SK-N-SH treated with all-trans-retinoic acid at 6 μM for 48 hours (cell line): ENCODE data around the gene ZNF829.

ENCODE experiments used
- ATAC-seq: fragments of 200-7000 bp; cut with Tn5 transposase; 3 replicates; pipeline ENCODE4 v1.9.1; 2020; ENCODE audit warnings: mild to moderate bottlenecking, moderate library complexity
- ARNTL ChIP-seq: fragments of 450-650 bp; formaldehyde crosslinking; IDR thresholded peaks from 2 replicates; pipeline ENCODE4 v1.5.0; 2020; ENCODE audit warnings: low read depth, mild to moderate bottlenecking, moderate library complexity, borderline replicate concordance
- CSDC2 ChIP-seq: fragments of 250-450 bp; sonication (Bioruptor Pico); IDR thresholded peaks from 2 replicates; pipeline ENCODE4 v1.5.0; 2020; ENCODE audit warnings: mild to moderate bottlenecking, moderate library complexity
- CSRNP3 ChIP-seq: fragments of 250-450 bp; sonication (Bioruptor Pico); IDR thresholded peaks from 2 replicates; pipeline ENCODE4 v1.5.1; 2021; ENCODE audit warnings: mild to moderate bottlenecking, moderate library complexity
- ESRRG ChIP-seq: fragments of 250-450 bp; sonication (Bioruptor Pico); IDR thresholded peaks from 2 replicates; pipeline ENCODE4 v1.6.1; 2021; ENCODE audit warnings: mild to moderate bottlenecking
- GLIS3 ChIP-seq: fragments of 250-450 bp; sonication (Bioruptor Pico); IDR thresholded peaks from 2 replicates; pipeline ENCODE4 v1.5.0; 2020; ENCODE audit warnings: mild to moderate bottlenecking, moderate library complexity
- POU6F1 ChIP-seq: fragments of 250-450 bp; sonication (Bioruptor Pico); IDR thresholded peaks from 2 replicates; pipeline ENCODE4 v1.8.0; 2021; ENCODE audit warnings: low read depth, mild to moderate bottlenecking, moderate library complexity, borderline replicate concordance
- TOX ChIP-seq: fragments of 250-450 bp; sonication (Bioruptor Pico); IDR thresholded peaks from 2 replicates; pipeline ENCODE4 v1.8.0; 2021; ENCODE audit warnings: mild to moderate bottlenecking, moderate library complexity, borderline replicate concordance
- ZC3H10 ChIP-seq: fragments of 250-450 bp; sonication (Bioruptor Pico); IDR thresholded peaks from 2 replicates; pipeline ENCODE4 v1.5.1; 2021; ENCODE audit warnings: mild to moderate bottlenecking, moderate library complexity
- ZFP30 ChIP-seq: fragments of 450-650 bp; formaldehyde crosslinking; IDR thresholded peaks from 2 replicates; pipeline ENCODE4 v1.5.0; 2022; ENCODE audit warnings: mild to moderate bottlenecking, moderate library complexity
- ZNF565 ChIP-seq: fragments of 450-650 bp; formaldehyde crosslinking; conservative IDR thresholded peaks from 2 replicates; pipeline ENCODE4 v1.5.0; 2020; ENCODE audit warnings: low read depth, mild to moderate bottlenecking, moderate library complexity
- ZNF70 ChIP-seq: fragments of 450-650 bp; formaldehyde crosslinking; IDR thresholded peaks from 2 replicates; pipeline ENCODE4 v1.5.0; 2020; ENCODE audit warnings: mild to moderate bottlenecking, moderate library complexity
- ZNF8 ChIP-seq: fragments of 450-650 bp; formaldehyde crosslinking; IDR thresholded peaks from 2 replicates; pipeline ENCODE4 v1.5.0; 2020; ENCODE audit warnings: mild to moderate bottlenecking, moderate library complexity
- TF ChIP-seq, protein P1 (sequence below): fragments of 250-450 bp; sonication (Bioruptor Pico); IDR thresholded peaks from 2 replicates; pipeline ENCODE4 v1.5.1; 2020; ENCODE audit warnings: low read depth, mild to moderate bottlenecking, moderate library complexity
- TF ChIP-seq, protein P2 (sequence below): fragments of 250-450 bp; sonication (Bioruptor Pico); IDR thresholded peaks from 2 replicates; pipeline ENCODE4 v1.8.0; 2020; ENCODE audit warnings: mild to moderate bottlenecking, moderate library complexity, borderline replicate concordance

ZNF829 gene

GRCh38 chr19:36950335-36951119 is 34.4 kb upstream of the ZNF829 start (continued):
- TF ChIP-seq ESRRG (CRISPR knock-in tag): no peak

GRCh38 chr19:36939153-36939552 is 23.1 kb upstream of the ZNF829 start:
- ATAC-seq: no peak

GRCh38 chr19:36931684-36932083 is 15.6 kb upstream of the ZNF829 start:
- no peak for ATAC-seq
- TF ChIP-seq ESRRG (CRISPR knock-in tag) (no peak), CSRNP3 (no peak)
- TF ChIP-seq, protein P1, sequence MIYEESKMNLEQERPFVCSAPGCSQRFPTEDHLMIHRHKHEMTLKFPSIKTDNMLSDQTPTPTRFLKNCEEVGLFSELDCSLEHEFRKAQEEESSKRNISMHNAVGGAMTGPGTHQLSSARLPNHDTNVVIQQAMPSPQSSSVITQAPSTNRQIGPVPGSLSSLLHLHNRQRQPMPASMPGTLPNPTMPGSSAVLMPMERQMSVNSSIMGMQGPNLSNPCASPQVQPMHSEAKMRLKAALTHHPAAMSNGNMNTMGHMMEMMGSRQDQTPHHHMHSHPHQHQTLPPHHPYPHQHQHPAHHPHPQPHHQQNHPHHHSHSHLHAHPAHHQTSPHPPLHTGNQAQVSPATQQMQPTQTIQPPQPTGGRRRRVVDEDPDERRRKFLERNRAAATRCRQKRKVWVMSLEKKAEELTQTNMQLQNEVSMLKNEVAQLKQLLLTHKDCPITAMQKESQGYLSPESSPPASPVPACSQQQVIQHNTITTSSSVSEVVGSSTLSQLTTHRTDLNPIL (CRISPR knock-in tag): no peak

More at GRCh38 chr19:36939153-36939552, 23.1 kb upstream of the ZNF829 start:
- TF ChIP-seq ZFP30 (CRISPR knock-in tag) (no peak), ZNF565 (CRISPR knock-in tag) (no peak), ARNTL (CRISPR knock-in tag) (no peak), POU6F1 (CRISPR knock-in tag) (no peak), CSRNP3 (no peak), GLIS3 (no peak)
- TF ChIP-seq, all 23 proteins: peak for 0

GRCh38 chr19:36918090-36918489 is 2.0 kb upstream of the ZNF829 start:
- TF ChIP-seq ZC3H10 (CRISPR knock-in tag) (no peak), POU6F1 (CRISPR knock-in tag) (no peak), ZNF8 (CRISPR knock-in tag) (no peak), GLIS3 (no peak), ZFP30 (CRISPR knock-in tag) (no peak), CSRNP3 (no peak), ZNF70 (CRISPR knock-in tag) (no peak), ZNF565 (CRISPR knock-in tag) (no peak), CSDC2 (no peak), TOX (CRISPR knock-in tag) (no peak)
- TF ChIP-seq, protein P1 (CRISPR knock-in tag): no peak
- TF ChIP-seq, protein P2, sequence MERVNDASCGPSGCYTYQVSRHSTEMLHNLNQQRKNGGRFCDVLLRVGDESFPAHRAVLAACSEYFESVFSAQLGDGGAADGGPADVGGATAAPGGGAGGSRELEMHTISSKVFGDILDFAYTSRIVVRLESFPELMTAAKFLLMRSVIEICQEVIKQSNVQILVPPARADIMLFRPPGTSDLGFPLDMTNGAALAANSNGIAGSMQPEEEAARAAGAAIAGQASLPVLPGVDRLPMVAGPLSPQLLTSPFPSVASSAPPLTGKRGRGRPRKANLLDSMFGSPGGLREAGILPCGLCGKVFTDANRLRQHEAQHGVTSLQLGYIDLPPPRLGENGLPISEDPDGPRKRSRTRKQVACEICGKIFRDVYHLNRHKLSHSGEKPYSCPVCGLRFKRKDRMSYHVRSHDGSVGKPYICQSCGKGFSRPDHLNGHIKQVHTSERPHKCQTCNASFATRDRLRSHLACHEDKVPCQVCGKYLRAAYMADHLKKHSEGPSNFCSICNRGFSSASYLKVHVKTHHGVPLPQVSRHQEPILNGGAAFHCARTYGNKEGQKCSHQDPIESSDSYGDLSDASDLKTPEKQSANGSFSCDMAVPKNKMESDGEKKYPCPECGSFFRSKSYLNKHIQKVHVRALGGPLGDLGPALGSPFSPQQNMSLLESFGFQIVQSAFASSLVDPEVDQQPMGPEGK (CRISPR knock-in tag): no peak
- TF ChIP-seq, all 23 proteins: peak for 0
- ATAC-seq: no peak
